CD8-positive, alpha-beta memory T cell (primary cell): ENCODE measurements around the gene NEK10. TPM values are rescaled to one million over a fixed set of nuclear protein-coding genes. Genes with fewer than 3 reads are reported as not detected.

Source experiments
- CTCF ChIA-PET: fragments of 350-600 bp; sonication (Branson Sonifier 250); formaldehyde crosslinking; loops from one replicate; lab custom pipeline; 2021; ENCODE audit warnings: antibody characterized with exemption; lab: Charles Lee
- POLR2A ChIA-PET: fragments of 350-600 bp; sonication (Branson Sonifier 250); formaldehyde crosslinking; loops from one replicate; lab custom pipeline; 2021; ENCODE audit warnings: antibody characterized with exemption; lab: Charles Lee
- DNase-seq, 5 donors: peaks; one replicate each; pipeline versions ENCODE4 v3.0.0 to v3.0.0-alpha.2; 2020 to 2022; ENCODE audit warnings: mixed read lengths in 1 of 5
- H3K27ac ChIP-seq: one replicate; pipeline ENCODE4 v1.7.0; 2013; ENCODE audit warnings: low read depth, mild to moderate bottlenecking, low read length, moderate library complexity
- H3K27me3 ChIP-seq: 2 replicates; pipeline ENCODE4 v1.7.0; 2013; ENCODE audit warnings: low read length, mild to moderate bottlenecking; ENCODE audit not compliant: insufficient read depth, poor library complexity, severe bottlenecking
- H3K36me3 ChIP-seq: 2 replicates; pipeline ENCODE4 v1.7.0; 2013; ENCODE audit warnings: mild to moderate bottlenecking, low read length, moderate library complexity; ENCODE audit not compliant: insufficient read depth
- H3K4me1 ChIP-seq: 2 replicates; pipeline ENCODE4 v1.7.0; 2013; ENCODE audit warnings: mild to moderate bottlenecking, low read length, moderate library complexity; ENCODE audit not compliant: insufficient read depth
- H3K4me3 ChIP-seq: 2 replicates; pipeline ENCODE4 v1.7.0; 2013; ENCODE audit warnings: mild to moderate bottlenecking, low read length
- H3K9me3 ChIP-seq: 2 replicates; pipeline ENCODE4 v1.7.0; 2013; ENCODE audit warnings: mild to moderate bottlenecking, low read length
- H3K27ac Mint-ChIP-seq, 8 donors: one replicate each; pipeline ENCODE4 v1.8.0; 2020 to 2021; ENCODE audit warnings: mixed read lengths in 8 of 8, mild to moderate bottlenecking in 6 of 8, inconsistent platforms in 3 of 8, moderate library complexity in 3 of 8
- H3K27me3 Mint-ChIP-seq, 2 donors: one replicate each; pipeline ENCODE4 v1.8.0; 2020 to 2021; ENCODE audit warnings: mixed read lengths in 2 of 2, mild to moderate bottlenecking in 1 of 2, moderate library complexity in 1 of 2
- H3K36me3 Mint-ChIP-seq, 3 donors: one replicate each; pipeline ENCODE4 v1.8.0; 2020 to 2021; ENCODE audit warnings: mixed read lengths in 3 of 3, inconsistent platforms in 1 of 3, mild to moderate bottlenecking in 1 of 3
- H3K4me1 Mint-ChIP-seq, 3 donors: one replicate each; pipeline ENCODE4 v1.8.0; 2020 to 2021; ENCODE audit warnings: mixed read lengths in 3 of 3, inconsistent platforms in 1 of 3, mild to moderate bottlenecking in 1 of 3
- H3K4me3 Mint-ChIP-seq, 7 donors: one replicate each; pipeline ENCODE4 v1.8.0; 2020 to 2021; ENCODE audit warnings: mixed read lengths in 7 of 7, mild to moderate bottlenecking in 6 of 7, moderate library complexity in 4 of 7, inconsistent platforms in 2 of 7
- H3K9me3 Mint-ChIP-seq, 5 donors: one replicate each; pipeline ENCODE4 v1.8.0; 2020 to 2022; ENCODE audit warnings: mixed read lengths in 5 of 5, mild to moderate bottlenecking in 3 of 5, moderate library complexity in 2 of 5, inconsistent platforms in 1 of 5
- polyA plus RNA-seq: library from polyadenylated mRNA; unstranded; fragments of 300-500 nt; fragmentation: Illumina TruSeq; gene quantifications from one replicate; pipeline ENCODE4 v1.2.3, GENCODE V29; 2021
- total RNA-seq, 2 experiments: library from RNA; stranded (reverse); gene quantifications; one replicate each; pipeline ENCODE4 v1.2.3, GENCODE V29; 2021

Gene NEK10
- total and polyA plus RNA-seq, 3 experiments from 2014 or later = 0.07 to 0.42 (median 0.24) TPM

GRCh38 chr3:27200721-27201489 is 168.3 kb downstream of the NEK10 start:
- CTCF ChIA-PET = no interaction called here
- Mint-ChIP-seq H3K4me1 (no peaks in the 10 kb centered on the region), H3K27ac (no peak overlapping the region), H3K27me3 (peaks cover 3 to 9% of the 10 kb centered on the region in 2 donors), H3K36me3 (peaks cover 0 to 13% (median 0%) of the 10 kb centered on the region in 3 donors), H3K9me3 (peaks cover 0 to 9% (median 5%) of the 10 kb centered on the region in 5 donors), H3K4me3 (no peak overlapping the region)
- no peaks in the 10 kb centered on the region for H3K36me3 ChIP-seq
- no peak for DNase-seq
- H3K9me3 ChIP-seq = no peaks in the 10 kb centered on the region
- no peaks in the 10 kb centered on the region for H3K4me1 ChIP-seq
- H3K4me3 ChIP-seq = no peak overlapping the region
- POLR2A ChIA-PET = no interaction called here
- H3K27ac ChIP-seq = no peak overlapping the region
- no peaks in the 10 kb centered on the region for H3K27me3 ChIP-seq

- Mint-ChIP-seq H3K27me3 (peaks cover 3 to 9% of the 10 kb centered on the region in 2 donors), H3K4me1 (no peaks in the 10 kb centered on the region), H3K9me3 (peaks cover 0 to 3% (median 0%) of the 10 kb centered on the region in 5 donors), H3K27ac (no peak overlapping the region), H3K36me3 (peaks cover 0 to 13% (median 0%) of the 10 kb centered on the region in 3 donors), H3K4me3 (no peak overlapping the region)
- no peaks in the 10 kb centered on the region for H3K27me3 ChIP-seq
- no peak overlapping the region for H3K27ac ChIP-seq
- ChIA-PET POLR2A (no interaction called here), CTCF (no interaction called here)
- DNase-seq = no peak
- H3K9me3 ChIP-seq = no peaks in the 10 kb centered on the region
- H3K4me1 ChIP-seq = no peaks in the 10 kb centered on the region
- H3K4me3 ChIP-seq = no peak overlapping the region
- no peaks in the 10 kb centered on the region for H3K36me3 ChIP-seq
These were observed 174.2 kb downstream of the NEK10 start for GRCh38 chr3:27194861-27195483.

DNA sequence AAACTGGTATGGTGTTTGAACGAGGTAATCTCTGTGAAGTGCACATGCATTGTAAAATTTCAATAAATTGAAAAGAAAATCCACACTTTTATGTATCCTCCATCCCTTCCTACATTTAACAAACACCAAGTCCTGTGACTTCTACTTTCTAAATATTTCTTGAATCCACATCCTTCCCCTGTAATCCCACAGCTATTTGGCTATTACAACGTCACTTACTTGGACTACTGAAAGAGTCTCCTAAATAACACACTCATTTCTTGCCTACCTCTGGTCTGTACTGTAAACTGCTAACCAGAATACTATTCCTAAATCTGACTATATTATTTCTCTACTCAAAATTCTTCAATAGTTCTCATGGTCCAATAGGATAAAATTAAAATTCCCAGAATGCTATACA is 176.1 kb downstream of the NEK10 start:
- POLR2A ChIA-PET = no interaction called here
- H3K4me3 Mint-ChIP-seq = no peak overlapping the region
- H3K36me3 Mint-ChIP-seq = peaks cover 0 to 8% (median 0%) of the 10 kb centered on the region in 3 donors
- DNase-seq = no peak
- Histone ChIP-seq H3K36me3 (no peaks in the 10 kb centered on the region), H3K4me1 (no peaks in the 10 kb centered on the region), H3K27ac (no peak overlapping the region), H3K4me3 (no peak overlapping the region), H3K9me3 (no peaks in the 10 kb centered on the region), H3K27me3 (no peaks in the 10 kb centered on the region)
- no peaks in the 10 kb centered on the region for H3K4me1 Mint-ChIP-seq
- H3K9me3 Mint-ChIP-seq = peaks cover 0 to 3% (median 0%) of the 10 kb centered on the region in 5 donors
- H3K27me3 Mint-ChIP-seq = peaks cover 3% of the 10 kb centered on the region in 2 donors
- H3K27ac Mint-ChIP-seq = no peak overlapping the region
- CTCF ChIA-PET = no interaction called here

- CTCF ChIA-PET = no interaction called here
- H3K27me3 Mint-ChIP-seq = no peaks in the 10 kb centered on the region
These were observed 183.2 kb downstream of the NEK10 start for GRCh38 chr3:27186013-27186412.

GRCh38 chr3:27185231-27185989 is 183.8 kb downstream of the NEK10 start:
- Histone ChIP-seq H3K36me3 (no peaks in the 10 kb centered on the region), H3K9me3 (no peaks in the 10 kb centered on the region), H3K4me3 (no peak overlapping the region), H3K4me1 (no peaks in the 10 kb centered on the region), H3K27ac (no peak overlapping the region), H3K27me3 (no peaks in the 10 kb centered on the region)
- Mint-ChIP-seq H3K4me3 (no peak overlapping the region), H3K9me3 (no peaks in the 10 kb centered on the region), H3K27ac (no peak overlapping the region), H3K4me1 (no peaks in the 10 kb centered on the region), H3K27me3 (no peaks in the 10 kb centered on the region), H3K36me3 (peaks cover 0 to 3% (median 0%) of the 10 kb centered on the region in 3 donors)
- no peak for DNase-seq
- ChIA-PET CTCF (no interaction called here), POLR2A (no interaction called here)

More at GRCh38 chr3:27186013-27186412, 183.2 kb downstream of the NEK10 start:
- Mint-ChIP-seq H3K9me3 (no peaks in the 10 kb centered on the region), H3K27ac (no peak overlapping the region), H3K36me3 (peaks cover 0 to under 1% (median 0%) of the 10 kb centered on the region in 3 donors), H3K4me1 (no peaks in the 10 kb centered on the region), H3K4me3 (no peak overlapping the region)
- H3K4me3 ChIP-seq = no peak overlapping the region
- DNase-seq = no peak
- H3K9me3 ChIP-seq = no peaks in the 10 kb centered on the region
- H3K27me3 ChIP-seq = no peaks in the 10 kb centered on the region
- no peaks in the 10 kb centered on the region for H3K4me1 ChIP-seq
- POLR2A ChIA-PET = no interaction called here
- H3K27ac ChIP-seq = no peak overlapping the region
- H3K36me3 ChIP-seq = no peaks in the 10 kb centered on the region

GRCh38 chr3:27184261-27184660 is 184.9 kb downstream of the NEK10 start:
- H3K27ac ChIP-seq = no peak overlapping the region
- no peak for DNase-seq
- no peaks in the 10 kb centered on the region for H3K9me3 ChIP-seq
- H3K4me1 Mint-ChIP-seq = no peaks in the 10 kb centered on the region
- H3K9me3 Mint-ChIP-seq = no peaks in the 10 kb centered on the region
- no peaks in the 10 kb centered on the region for H3K36me3 ChIP-seq
- CTCF ChIA-PET = no interaction called here
- no peak overlapping the region for H3K27ac Mint-ChIP-seq
- POLR2A ChIA-PET = no interaction called here
- H3K4me1 ChIP-seq = no peaks in the 10 kb centered on the region
- H3K4me3 Mint-ChIP-seq = no peak overlapping the region
- H3K4me3 ChIP-seq = no peak overlapping the region
- H3K27me3 ChIP-seq = no peaks in the 10 kb centered on the region
- peaks cover 0 to 3% (median 0%) of the 10 kb centered on the region in 3 donors for H3K36me3 Mint-ChIP-seq
- no peaks in the 10 kb centered on the region for H3K27me3 Mint-ChIP-seq

GRCh38 chr3:27176256-27176655 is 192.9 kb downstream of the NEK10 start:
- no peak overlapping the region for H3K4me3 ChIP-seq
- no peaks in the 10 kb centered on the region for H3K4me1 Mint-ChIP-seq
- peaks cover 0 to 3% (median 0%) of the 10 kb centered on the region in 3 donors for H3K36me3 Mint-ChIP-seq
- ChIA-PET POLR2A (no interaction called here), CTCF (no interaction called here)
- H3K9me3 ChIP-seq = no peaks in the 10 kb centered on the region
- H3K27me3 Mint-ChIP-seq = peaks cover 0 to 2% of the 10 kb centered on the region in 2 donors
- H3K36me3 ChIP-seq = no peaks in the 10 kb centered on the region
- H3K4me3 Mint-ChIP-seq = no peak overlapping the region
- DNase-seq = no peak
- H3K9me3 Mint-ChIP-seq = no peaks in the 10 kb centered on the region
- H3K27ac Mint-ChIP-seq = no peak overlapping the region
- H3K27ac ChIP-seq = no peak overlapping the region
- H3K27me3 ChIP-seq = no peaks in the 10 kb centered on the region
- H3K4me1 ChIP-seq = no peaks in the 10 kb centered on the region

DNA sequence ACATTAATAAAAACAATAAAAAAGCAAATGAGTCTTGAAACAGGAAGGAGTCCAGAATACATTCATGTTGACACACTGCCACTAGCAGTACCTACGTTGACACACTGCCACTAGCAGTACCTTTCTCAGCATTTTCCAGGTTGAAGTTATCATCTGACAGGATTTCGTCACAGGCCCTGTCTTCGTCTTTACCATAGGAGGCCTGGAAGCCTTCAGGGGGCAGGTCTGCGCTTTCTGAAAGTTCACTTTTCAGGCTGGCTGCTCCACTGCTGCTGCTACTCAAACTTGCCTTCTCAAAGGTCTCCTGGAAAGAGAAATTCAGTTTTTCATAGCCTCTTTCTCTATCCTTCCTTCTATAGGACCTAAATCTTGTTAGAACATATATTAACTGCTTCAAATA is 194.7 kb downstream of the NEK10 start:
- H3K27me3 Mint-ChIP-seq = peaks cover 0 to 2% of the 10 kb centered on the region in 2 donors
- ChIA-PET POLR2A (no interaction called here), CTCF (no interaction called here)
- H3K9me3 Mint-ChIP-seq = no peaks in the 10 kb centered on the region
- H3K9me3 ChIP-seq = no peaks in the 10 kb centered on the region
- no peaks in the 10 kb centered on the region for H3K36me3 ChIP-seq
- no peaks in the 10 kb centered on the region for H3K4me1 ChIP-seq
- no peak overlapping the region for H3K4me3 ChIP-seq
- no peak overlapping the region for H3K27ac ChIP-seq
- no peaks in the 10 kb centered on the region for H3K36me3 Mint-ChIP-seq
- no peak overlapping the region for H3K4me3 Mint-ChIP-seq
- H3K27ac Mint-ChIP-seq = no peak overlapping the region
- H3K27me3 ChIP-seq = no peaks in the 10 kb centered on the region
- DNase-seq = no peak
- no peaks in the 10 kb centered on the region for H3K4me1 Mint-ChIP-seq
